ENCODE data around the gene ZDHHC14. TPM values are rescaled to one million over a fixed set of nuclear protein-coding genes. Genes with fewer than 3 reads are reported as not detected.
"Not testable (repeated sequence)": the region's sequence is repeated elsewhere in the genome, so short reads cannot be mapped to it uniquely, and the experiment has no call there.

ZDHHC14 gene
- total RNA-seq, 1 donor from 2014 or later, result 23.5 TPM

DNA sequence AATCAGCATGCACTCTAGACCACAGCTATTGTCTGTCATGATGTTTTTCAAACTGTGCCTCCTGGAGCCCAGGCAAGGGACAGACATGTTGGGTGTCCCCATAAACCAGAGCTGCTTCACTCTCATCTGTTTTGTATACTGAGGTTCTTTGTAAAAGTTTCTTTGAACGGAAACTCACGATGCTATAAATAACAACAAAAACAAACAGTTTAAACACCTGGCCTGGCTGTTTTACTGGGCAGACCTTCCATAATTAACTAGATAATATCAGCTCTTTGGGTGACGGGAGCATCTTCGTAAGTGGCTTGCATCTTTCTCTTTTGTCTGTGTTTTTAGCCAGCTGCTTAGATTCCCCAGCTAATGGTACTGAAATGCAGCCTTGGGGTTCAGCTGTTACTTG is 190.3 kb downstream of the ZDHHC14 start:
- DNase-seq (ENCODE audit: low spot score), result no peak

DNA sequence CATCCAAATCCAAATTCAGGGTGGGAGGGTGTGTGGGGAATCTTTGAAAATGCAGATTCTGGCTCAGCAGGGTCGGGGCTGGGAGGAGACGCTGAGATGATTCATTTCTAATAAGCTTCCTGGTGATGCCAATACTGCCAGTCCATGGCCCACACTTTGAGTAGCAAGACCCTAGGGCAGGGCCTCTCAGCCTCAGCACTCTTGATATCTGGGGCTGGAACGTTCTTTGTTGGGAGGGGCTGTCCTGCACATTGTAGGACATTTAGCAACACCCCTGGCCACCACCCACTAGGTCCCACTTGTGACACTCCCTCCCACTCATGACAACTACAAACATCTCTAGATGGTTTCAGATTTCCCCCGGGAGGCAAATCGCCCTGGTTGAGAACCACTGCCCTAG is 191.0 kb downstream of the ZDHHC14 start:
- no peak for DNase-seq (ENCODE audit: low spot score)

GRCh38 chr6:157574851-157575424 is 193.9 kb downstream of the ZDHHC14 start:
- DNase-seq (ENCODE audit: low spot score), result no peak

- DNase-seq (ENCODE audit: low spot score), result no peak
Observed at GRCh38 chr6:157575436-157576145, 194.6 kb downstream of the ZDHHC14 start.

DNA sequence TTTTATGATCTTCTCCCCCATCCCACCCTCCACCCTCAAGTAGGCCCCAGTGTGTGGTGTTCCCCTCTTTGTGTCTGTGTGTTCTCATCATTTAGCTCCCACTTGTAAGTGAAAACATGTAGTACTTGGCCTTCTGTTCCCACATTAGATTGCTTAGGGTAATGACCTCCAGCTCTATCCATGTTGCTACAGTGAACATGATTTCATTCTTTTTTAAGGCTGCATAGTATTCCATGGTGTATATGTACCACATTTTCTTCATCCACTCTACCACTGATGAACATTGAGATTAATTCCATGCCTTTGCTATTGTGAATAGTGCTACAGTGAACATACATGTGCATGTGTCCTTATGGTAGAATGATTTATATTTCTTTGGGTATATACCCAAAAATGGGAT is 196.0 kb downstream of the ZDHHC14 start:
- DNase-seq (ENCODE audit: low spot score), result not testable (repeated sequence)

GRCh38 chr6:157578527-157578926 is 197.5 kb downstream of the ZDHHC14 start:
- not testable (repeated sequence) for DNase-seq (ENCODE audit: low spot score)

DNA sequence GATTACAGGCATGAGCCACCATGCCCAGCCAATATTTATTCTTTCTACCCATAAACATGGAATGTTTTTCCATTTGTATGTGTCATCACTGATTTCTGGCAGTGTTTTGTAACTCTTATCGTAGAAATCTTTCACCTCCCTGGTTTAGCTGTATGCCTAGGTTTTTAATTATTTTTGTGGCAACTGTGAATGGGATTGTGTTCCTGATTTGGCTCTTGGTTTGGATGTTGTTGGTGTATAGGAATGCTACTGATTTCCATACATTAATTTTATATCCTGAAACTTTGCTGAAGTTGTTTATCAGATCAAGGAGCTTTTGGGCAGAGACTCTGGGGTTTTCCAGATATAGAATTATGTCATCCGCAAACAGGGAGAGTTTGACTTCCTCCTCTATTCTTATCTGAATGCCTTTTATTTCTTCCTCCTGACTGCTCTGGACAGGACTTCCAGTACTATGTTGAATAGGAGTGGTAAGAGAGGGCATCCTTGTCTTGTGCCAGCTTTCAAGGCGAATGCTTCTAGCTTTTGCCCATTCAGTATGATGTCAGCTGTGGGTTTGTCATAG is 198.6 kb downstream of the ZDHHC14 start:
- DNase-seq (ENCODE audit: low spot score), result no peak

GRCh38 chr6:157584036-157584435 is 203.0 kb downstream of the ZDHHC14 start:
- DNase-seq (ENCODE audit: low spot score), result no peak

DNA sequence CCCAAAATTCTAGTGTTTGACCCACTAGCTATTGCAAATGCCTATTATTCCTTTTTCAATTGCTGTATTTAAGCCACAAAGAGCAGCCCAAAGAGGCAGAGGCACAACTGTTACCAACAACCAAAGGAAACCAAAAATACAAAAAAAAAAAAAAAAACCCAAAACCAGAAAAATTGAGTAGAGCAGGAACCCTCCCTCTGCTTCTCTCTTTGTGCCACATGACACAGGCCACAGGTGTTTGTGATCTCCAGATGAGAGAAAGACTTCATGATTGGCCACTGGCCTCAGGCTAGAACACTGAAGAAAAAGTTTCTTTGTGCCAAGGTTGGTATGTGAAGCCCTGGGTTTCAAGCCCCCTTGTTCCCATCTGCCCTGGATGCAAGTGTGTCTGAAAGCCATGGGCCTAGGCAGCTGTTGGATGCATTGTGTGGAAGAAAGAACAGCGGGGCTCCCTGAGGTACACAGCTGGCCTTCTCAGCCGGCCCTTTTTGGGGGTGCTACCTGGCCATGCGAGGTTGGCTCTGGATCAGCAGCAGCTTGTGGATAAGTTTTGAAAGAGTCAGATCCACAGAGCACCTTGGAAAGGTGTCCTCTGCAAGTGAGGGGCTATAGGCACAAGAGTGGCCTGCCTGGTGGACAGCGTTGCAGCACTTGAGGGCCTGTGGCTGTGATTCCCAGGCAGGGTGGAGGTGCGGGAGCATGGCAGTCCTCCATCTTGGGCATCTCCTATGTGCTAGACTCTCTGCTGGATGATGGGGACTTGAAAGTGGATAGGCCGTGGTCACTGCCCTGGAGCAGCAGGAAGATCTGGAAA is 204.5 kb downstream of the ZDHHC14 start:
- no peak for DNase-seq (ENCODE audit: low spot score)

DNA sequence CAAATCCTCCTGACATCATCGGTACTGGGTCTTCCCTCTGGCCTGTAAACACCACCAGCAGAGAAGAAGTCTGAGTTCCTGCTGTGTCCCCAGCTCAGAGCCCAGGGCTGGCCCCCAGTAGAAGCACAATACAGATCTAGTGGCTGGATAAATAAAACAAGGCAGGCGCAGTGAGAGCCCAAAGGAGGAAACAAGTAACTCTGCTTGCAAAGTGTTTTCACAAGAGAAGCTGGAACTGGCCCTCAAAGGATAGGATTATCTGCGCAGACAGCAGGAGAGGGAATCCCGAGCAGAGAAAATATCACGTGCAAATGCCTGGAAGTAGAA is 205.1 kb downstream of the ZDHHC14 start:
- DNase-seq (ENCODE audit: low spot score), result no peak

DNA sequence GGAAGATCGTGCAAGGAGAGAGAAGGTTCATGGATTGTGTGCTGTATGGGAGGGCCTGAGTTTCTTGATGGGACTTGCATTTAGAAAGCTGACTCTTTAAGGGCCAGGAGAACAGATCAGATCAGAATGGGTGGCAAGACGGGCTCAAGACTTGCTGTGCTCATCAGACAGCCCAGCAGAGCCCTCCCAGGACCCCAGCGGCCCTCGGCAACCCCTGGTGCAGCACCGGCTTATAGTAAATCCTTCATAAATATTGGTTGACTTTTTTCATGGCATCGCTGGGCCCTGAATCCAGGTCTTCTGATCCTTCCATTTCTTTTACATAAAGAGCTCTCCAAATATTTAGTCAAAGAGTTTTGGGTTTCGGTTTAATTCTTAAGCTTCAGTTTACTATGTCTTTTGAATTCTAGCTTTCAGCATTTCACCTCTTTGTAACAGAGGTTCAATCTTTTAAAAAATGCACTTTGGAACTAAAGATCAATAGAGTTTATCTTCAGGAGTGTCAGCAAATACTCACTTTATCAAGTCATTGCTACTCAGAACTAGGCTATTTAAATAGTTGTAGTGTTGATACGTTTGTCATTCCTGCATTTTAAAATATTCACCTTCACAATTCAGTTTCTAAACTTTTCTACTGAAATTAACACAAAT is 205.6 kb downstream of the ZDHHC14 start:
- DNase-seq (ENCODE audit: low spot score), result no peak

DNA sequence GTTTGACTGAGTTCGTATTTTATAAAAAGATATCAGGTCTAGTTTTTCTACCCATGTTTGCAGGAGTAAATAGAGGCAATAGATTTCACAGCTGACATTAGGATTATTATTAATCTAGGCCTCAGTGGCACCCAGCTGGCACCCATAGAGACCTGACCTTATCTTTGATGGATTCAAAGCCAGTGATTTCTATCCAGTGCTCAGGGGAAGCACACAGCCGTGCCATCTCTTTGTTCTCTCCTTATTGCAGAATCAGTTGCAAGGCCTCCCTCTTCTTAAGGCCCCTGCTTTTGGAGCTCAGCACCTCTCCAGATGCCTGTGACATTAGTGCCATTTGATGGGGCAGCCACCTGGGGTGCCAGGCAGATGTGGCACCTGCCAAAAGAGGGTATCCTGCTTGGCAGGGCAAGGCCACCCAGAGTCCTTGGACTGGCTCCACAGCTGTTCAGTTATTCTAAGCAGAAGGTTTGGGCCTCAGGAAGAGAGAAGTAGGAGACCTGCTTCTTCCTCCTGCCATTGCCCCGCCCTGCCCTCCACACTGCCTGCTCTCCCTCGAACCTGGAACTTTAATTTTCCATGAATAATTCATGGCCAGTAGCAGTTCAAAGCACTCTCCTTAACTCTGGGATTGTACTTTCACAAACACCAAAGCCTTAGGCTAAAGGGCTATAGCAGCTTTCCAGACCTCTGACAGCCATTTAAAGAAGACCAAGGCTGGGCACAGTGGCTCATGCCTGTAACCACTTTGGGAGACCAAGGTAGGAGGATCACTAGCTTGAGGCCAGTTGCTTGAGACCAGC is 206.3 kb downstream of the ZDHHC14 start:
- no peak for DNase-seq (ENCODE audit: low spot score)

GRCh38 chr6:157590654-157591053 is 209.7 kb downstream of the ZDHHC14 start:
- DNase-seq (ENCODE audit: low spot score), result not testable (repeated sequence)

DNA sequence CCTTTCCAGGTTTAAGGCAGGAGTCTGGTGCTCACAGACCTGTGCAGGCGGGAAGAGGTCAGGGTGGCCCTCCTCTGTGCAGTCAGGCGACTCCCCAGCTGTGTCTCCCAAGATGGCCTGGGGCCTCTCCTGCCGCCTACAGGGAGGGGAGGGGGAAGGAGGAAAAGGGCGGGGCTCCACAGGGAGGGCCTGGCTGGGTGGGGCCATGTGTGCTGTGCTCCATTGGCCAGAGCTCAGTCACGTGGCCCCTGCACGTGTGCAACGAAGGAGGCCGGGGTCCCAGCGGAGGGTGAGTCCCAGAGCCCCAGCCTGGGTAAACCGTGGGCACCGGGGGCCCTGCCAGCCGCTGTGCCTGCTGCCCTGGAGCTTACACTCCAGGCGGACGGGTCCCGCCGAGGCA is 211.6 kb downstream of the ZDHHC14 start:
- no peak for DNase-seq (ENCODE audit: low spot score)

- DNase-seq (ENCODE audit: low spot score), result no peak
Observed at GRCh38 chr6:157592980-157593379, 212.0 kb downstream of the ZDHHC14 start.

- DNase-seq (ENCODE audit: low spot score), result no peak
Observed at GRCh38 chr6:157593596-157593995, 212.6 kb downstream of the ZDHHC14 start.

DNA sequence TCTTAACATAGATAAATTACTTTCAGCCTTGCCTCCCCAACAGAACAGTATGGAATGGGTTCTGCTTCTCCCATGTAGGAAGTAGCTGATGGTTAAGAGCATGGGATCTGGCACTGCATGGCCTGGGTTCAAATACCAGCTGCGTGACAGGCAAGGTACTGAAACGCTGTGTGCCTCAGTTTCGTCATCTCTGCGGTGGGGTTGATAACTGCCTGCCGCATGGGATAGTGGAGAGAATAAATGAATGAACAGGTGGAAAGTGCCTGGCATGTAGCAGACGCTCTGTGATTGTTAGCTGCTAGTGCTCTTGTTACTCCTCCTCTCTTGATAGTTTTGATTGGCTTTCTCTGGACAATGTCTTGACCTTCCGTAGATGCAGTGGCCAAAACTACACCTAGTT is 213.3 kb downstream of the ZDHHC14 start:
- no peak for DNase-seq (ENCODE audit: low spot score)

- DNase-seq (ENCODE audit: low spot score), result peak; percentile 22
Observed at GRCh38 chr6:157595768-157596167, 214.8 kb downstream of the ZDHHC14 start.

DNA sequence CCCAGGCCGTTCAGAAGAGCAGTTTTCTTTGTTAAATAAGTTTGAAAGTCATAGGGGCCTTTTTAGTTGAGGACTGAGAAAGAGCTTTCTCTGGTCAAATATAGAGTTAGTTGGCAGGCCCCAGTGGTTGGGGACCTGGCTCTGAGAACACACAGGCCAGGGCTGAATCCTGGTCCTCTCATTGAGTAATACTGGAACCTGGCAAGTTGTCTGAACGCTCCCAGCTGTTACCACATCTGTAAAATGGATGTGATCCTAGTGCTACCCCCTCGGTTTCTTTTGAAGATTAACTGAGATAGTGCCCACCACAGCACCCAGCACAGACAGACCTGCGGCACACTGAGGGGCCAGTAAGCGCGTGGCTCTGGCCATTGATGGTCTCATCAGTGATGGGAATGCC is 215.5 kb downstream of the ZDHHC14 start:
- peak; percentile 51 for DNase-seq (ENCODE audit: low spot score)

DNA sequence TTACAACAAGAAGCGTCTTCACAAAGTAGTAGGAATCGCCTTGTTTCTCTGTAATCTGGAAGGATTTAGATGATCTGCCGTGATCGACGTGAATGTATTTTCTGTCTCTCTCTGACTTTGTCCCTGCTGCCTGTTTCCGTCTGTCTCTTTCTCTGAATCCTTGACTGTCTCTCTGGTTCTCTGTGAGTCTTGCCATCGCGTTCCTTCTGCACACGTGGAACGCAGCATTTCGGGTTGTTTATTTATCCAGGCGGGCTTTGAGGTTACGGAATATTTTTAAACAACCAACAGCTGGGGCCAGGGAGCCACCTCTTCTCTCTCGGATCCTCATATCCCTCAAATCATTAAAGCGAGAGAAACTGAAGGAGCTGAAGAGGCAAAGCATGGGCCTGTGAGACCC is 215.9 kb downstream of the ZDHHC14 start:
- peak; percentile 52 for DNase-seq (ENCODE audit: low spot score)
